Endothelial cell of umbilical vein (primary cell): ENCODE data around the gene OPCML. TPM values are rescaled to one million over a fixed set of nuclear protein-coding genes. Genes with fewer than 3 reads are reported as not detected.

Experiments used
- BruUV-seq: library from RNA; stranded (reverse); fragments of 400-500 nt; replicated peaks from 2 replicates; lab custom pipeline; 2021; lab: Mats Ljungman, UMichigan
- CTCF ChIA-PET: fragments of 300-600, 350-600 bp; sonication (Branson Sonifier 250); formaldehyde crosslinking; loops from one replicate; lab custom pipeline; 2021; ENCODE audit warnings: antibody characterized with exemption, inconsistent platforms; lab: Charles Lee
- POLR2A ChIA-PET: fragments of 300-600, 350-600 bp; sonication (Branson Sonifier 250); formaldehyde crosslinking; loops from one replicate; lab custom pipeline; 2021; ENCODE audit warnings: antibody characterized with exemption, inconsistent platforms; lab: Charles Lee
- DNase-seq: peaks from one replicate; pipeline ENCODE4 v3.0.0-alpha.2; 2011; ENCODE audit warnings: low read depth, low spot score
- FAIRE-seq: peaks from 2 replicates; lab custom pipeline; 2011; peaks lifted over from hg19 to GRCh38; lab: Jason Lieb, UNC
- H2AFZ ChIP-seq: 2 replicates; pipeline ENCODE4 v1.6.0; 2012; ENCODE audit warnings: low read depth, low read length, control low read depth, inconsistent platforms
- H3K27ac ChIP-seq: 2 replicates; pipeline ENCODE4 v1.5.1; 2011; ENCODE audit warnings: low read depth, mild to moderate bottlenecking, control low read depth, low read length, moderate library complexity; ENCODE audit not compliant: insufficient read depth
- H3K27me3 ChIP-seq, 2 experiments: 2 replicates each; pipeline versions ENCODE4 v1.6.0 to v1.6.1; 2011; ENCODE audit warnings: low read length in 2 of 2, mixed read lengths in 1 of 2; ENCODE audit not compliant: control insufficient read depth in 2 of 2, insufficient read depth in 2 of 2
- H3K36me3 ChIP-seq, 2 experiments: 2 replicates in 1 of 2; 3 replicates in 1 of 2; pipeline ENCODE4 v1.5.1; 2011; ENCODE audit warnings: low read length in 2 of 2, mild to moderate bottlenecking in 1 of 2, moderate library complexity in 1 of 2; ENCODE audit not compliant: control insufficient read depth in 2 of 2, insufficient read depth in 2 of 2; ENCODE audit errors: extremely low read depth in 1 of 2
- H3K4me1 ChIP-seq: 3 replicates; pipeline ENCODE4 v1.5.1; 2011; ENCODE audit warnings: mild to moderate bottlenecking, low read length; ENCODE audit not compliant: control insufficient read depth, insufficient read depth; ENCODE audit errors: extremely low read depth
- H3K4me2 ChIP-seq: 2 replicates; pipeline ENCODE4 v1.6.1; 2011; ENCODE audit warnings: low read length, control low read depth, mixed read lengths; ENCODE audit not compliant: insufficient read depth
- H3K4me3 ChIP-seq, 3 experiments: fragments of 200-600 bp in 1 of 3; sonication (generic), shearing (Covaris generic) in 1 of 3; replicated peaks in 1 of 3; 2 replicates each; pipeline ENCODE4 v1.5.1; 2011 to 2016; ENCODE audit warnings: control low read depth in 3 of 3, low read length in 3 of 3, mild to moderate bottlenecking in 2 of 3, inconsistent platforms in 1 of 3, low read depth in 1 of 3, moderate library complexity in 1 of 3; ENCODE audit not compliant: insufficient read depth in 1 of 3
- H3K79me2 ChIP-seq: 2 replicates; pipeline ENCODE4 v1.6.0; 2012; ENCODE audit warnings: low read length, inconsistent platforms; ENCODE audit not compliant: control insufficient read depth, insufficient read depth
- H3K9ac ChIP-seq: replicated peaks from 2 replicates; pipeline ENCODE3; 2011; ENCODE audit warnings: low read length, control low read depth; ENCODE audit not compliant: insufficient read depth; ENCODE audit errors: extremely low read depth
- H3K9me1 ChIP-seq: replicated peaks from 3 replicates; pipeline ENCODE4 v1.6.0; 2011; ENCODE audit warnings: mild to moderate bottlenecking, low read length; ENCODE audit not compliant: control insufficient read depth, insufficient read depth; ENCODE audit errors: extremely low read depth
- H3K9me3 ChIP-seq: replicated peaks from 2 replicates; pipeline ENCODE4 v1.5.1; 2012; ENCODE audit warnings: low read length, inconsistent platforms; ENCODE audit not compliant: control insufficient read depth, insufficient read depth
- H4K20me1 ChIP-seq: replicated peaks from 2 replicates; pipeline ENCODE3; 2011; ENCODE audit warnings: mild to moderate bottlenecking, low read length; ENCODE audit not compliant: control insufficient read depth, insufficient read depth; ENCODE audit errors: extremely low read depth
- EZH2 ChIP-seq: IDR thresholded peaks from 2 replicates; pipeline ENCODE4 v1.6.1; 2012; ENCODE audit warnings: borderline replicate concordance, low read depth, mild to moderate bottlenecking, moderate library complexity, low read length, inconsistent platforms; ENCODE audit not compliant: severe bottlenecking
- FOS ChIP-seq: IDR thresholded peaks from 2 replicates; pipeline ENCODE4 v1.6.1; 2011; ENCODE audit warnings: mild to moderate bottlenecking, low read length, moderate library complexity, borderline replicate concordance; ENCODE audit not compliant: insufficient read depth
- GATA2 ChIP-seq: IDR thresholded peaks from 2 replicates; pipeline ENCODE4 v1.7.0; 2011; ENCODE audit warnings: low read depth, mild to moderate bottlenecking, moderate library complexity, mixed read lengths, low read length; ENCODE audit not compliant: insufficient read length, insufficient read depth
- MAX ChIP-seq: IDR thresholded peaks from 2 replicates; pipeline ENCODE4 v1.6.1; 2011; ENCODE audit not compliant: insufficient read depth, insufficient read length
- MYC ChIP-seq: IDR thresholded peaks from one replicate; pipeline ENCODE4 v1.6.1; 2011; ENCODE audit warnings: mild to moderate bottlenecking, low read depth, low read length
- POLR2A ChIP-seq: IDR thresholded peaks from 2 replicates; pipeline ENCODE4 v1.6.1; 2012; ENCODE audit warnings: low read depth, mild to moderate bottlenecking, control low read depth, low read length
- POLR2AphosphoS5 ChIP-seq: IDR thresholded peaks from 2 replicates; pipeline ENCODE4 v1.6.1; 2012; ENCODE audit warnings: low read depth, mild to moderate bottlenecking, control low read depth, low read length, moderate library complexity; ENCODE audit not compliant: insufficient read depth
- dilution Hi-C: fragments of 300-500 bp; cut with MboI; formaldehyde crosslinking; loops from one replicate; pipeline ENCODE4 v1.15.0; 2019; ENCODE audit warnings: low sequenced_read_pairs; ENCODE audit not compliant: extremely low pct_ligation_motif_present
- intact Hi-C: fragments of 100-400 bp; cut with micrococcal nuclease; formaldehyde crosslinking; loops from one replicate; pipeline ENCODE4 v1.10.0; 2022
- polyA plus RNA-seq, 4 experiments: library from polyadenylated mRNA; depleted of rRNA in 3 of 4; stranded (reverse) in 3 of 4; unstranded in 1 of 4; fragments of >200 nt; gene quantifications; 2 replicates each; pipeline versions ENCODE4 v1.2.1 to v1.2.3, GENCODE V29; 2011 to 2012; ENCODE audit warnings: missing spikeins in 1 of 4
- total RNA-seq: library from RNA; stranded (reverse); gene quantifications from 2 replicates; pipeline ENCODE4 v1.2.3, GENCODE V29; 2021
- TF ChIP-seq, protein P1 (sequence below), 2 donors: IDR thresholded peaks; 1 replicate in 1 of 2; 2 replicates in 1 of 2; pipeline ENCODE4 v1.5.1; 2011; ENCODE audit warnings: low read length in 2 of 2, mild to moderate bottlenecking in 2 of 2, moderate library complexity in 2 of 2, control low read depth in 1 of 2, inconsistent platforms in 1 of 2, low read depth in 1 of 2; ENCODE audit not compliant: insufficient read depth in 1 of 2; ENCODE audit errors: extremely low read depth in 1 of 2

The OPCML gene
- total and polyA plus RNA-seq, 2 donors (not counting 3 experiments of a cell fraction or from before 2014, with no cell fraction given): not detected

- ChIA-PET CTCF (no interaction called here), POLR2A (no interaction called here)
- no peak overlapping the region for H3K4me3 ChIP-seq
- H3K4me1 ChIP-seq: no peaks in the 10 kb centered on the region
- intact Hi-C loops: no loop called here
- no peak overlapping the region for H2AFZ ChIP-seq
- H3K27me3 ChIP-seq: no peaks in the 10 kb centered on the region
- no peaks in the 10 kb centered on the region for H3K36me3 ChIP-seq
- dilution Hi-C loops: no loop called here
- no peaks in the 10 kb centered on the region for H3K79me2 ChIP-seq
- H3K4me2 ChIP-seq: no peak overlapping the region
- DNase-seq (no peak), FAIRE-seq (no peak)
- TF ChIP-seq POLR2A: no peak
- TF ChIP-seq POLR2AphosphoS5: no peak
- TF ChIP-seq MYC: no peak
- TF ChIP-seq, protein P1, sequence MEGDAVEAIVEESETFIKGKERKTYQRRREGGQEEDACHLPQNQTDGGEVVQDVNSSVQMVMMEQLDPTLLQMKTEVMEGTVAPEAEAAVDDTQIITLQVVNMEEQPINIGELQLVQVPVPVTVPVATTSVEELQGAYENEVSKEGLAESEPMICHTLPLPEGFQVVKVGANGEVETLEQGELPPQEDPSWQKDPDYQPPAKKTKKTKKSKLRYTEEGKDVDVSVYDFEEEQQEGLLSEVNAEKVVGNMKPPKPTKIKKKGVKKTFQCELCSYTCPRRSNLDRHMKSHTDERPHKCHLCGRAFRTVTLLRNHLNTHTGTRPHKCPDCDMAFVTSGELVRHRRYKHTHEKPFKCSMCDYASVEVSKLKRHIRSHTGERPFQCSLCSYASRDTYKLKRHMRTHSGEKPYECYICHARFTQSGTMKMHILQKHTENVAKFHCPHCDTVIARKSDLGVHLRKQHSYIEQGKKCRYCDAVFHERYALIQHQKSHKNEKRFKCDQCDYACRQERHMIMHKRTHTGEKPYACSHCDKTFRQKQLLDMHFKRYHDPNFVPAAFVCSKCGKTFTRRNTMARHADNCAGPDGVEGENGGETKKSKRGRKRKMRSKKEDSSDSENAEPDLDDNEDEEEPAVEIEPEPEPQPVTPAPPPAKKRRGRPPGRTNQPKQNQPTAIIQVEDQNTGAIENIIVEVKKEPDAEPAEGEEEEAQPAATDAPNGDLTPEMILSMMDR (IDR thresholded peaks at IDR 0.05; ENCODE audit: extremely low read depth in 1 of 2, insufficient read depth in 1 of 2, low read depth in 1 of 2, low read length in 2 of 2): no peak
- no peak for TF ChIP-seq EZH2
- no peak for TF ChIP-seq GATA2
- TF ChIP-seq MAX: no peak
- no peak for TF ChIP-seq FOS
- no peaks in the 10 kb centered on the region for H3K9me3 ChIP-seq
- no peaks in the 10 kb centered on the region for H3K9me1 ChIP-seq
- H3K9ac ChIP-seq: no peak overlapping the region
- no peak overlapping the region for H3K27ac ChIP-seq
- no TSS peak for BruUV-seq
- no peaks in the 10 kb centered on the region for H4K20me1 ChIP-seq
These were observed 520.7 kb downstream of the OPCML start for GRCh38 chr11:133011604-133012003.
